8988T (cell line): ENCODE measurements around the gene LRP1B.

Experiments
- DNase-seq: peaks from one replicate; pipeline ENCODE4 v3.0.0; 2011

The LRP1B gene

GRCh38 chr2:141728886-141729285 is 401.9 kb downstream of the LRP1B start:
- DNase-seq, result no peak

DNA sequence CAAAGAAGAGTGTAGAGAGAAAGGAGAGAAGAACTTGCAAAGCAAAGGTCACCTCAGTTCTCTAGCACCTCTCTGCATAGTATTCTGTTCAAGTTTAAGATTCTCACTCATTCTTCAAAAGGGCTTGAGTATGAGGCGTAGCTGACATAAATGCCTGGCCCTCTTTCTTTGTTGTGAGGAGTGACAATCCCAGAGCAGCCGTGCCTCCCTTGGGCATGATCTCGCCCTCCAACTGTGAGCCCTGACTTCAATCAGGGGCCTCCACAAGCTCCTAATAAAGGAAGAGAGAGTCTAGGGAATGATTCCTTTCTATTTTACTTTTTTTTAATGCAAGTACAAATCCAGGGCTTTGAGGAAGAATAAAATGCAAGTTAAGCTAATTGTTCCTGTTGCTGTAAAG is 402.7 kb downstream of the LRP1B start:
- DNase-seq, result no peak

DNA sequence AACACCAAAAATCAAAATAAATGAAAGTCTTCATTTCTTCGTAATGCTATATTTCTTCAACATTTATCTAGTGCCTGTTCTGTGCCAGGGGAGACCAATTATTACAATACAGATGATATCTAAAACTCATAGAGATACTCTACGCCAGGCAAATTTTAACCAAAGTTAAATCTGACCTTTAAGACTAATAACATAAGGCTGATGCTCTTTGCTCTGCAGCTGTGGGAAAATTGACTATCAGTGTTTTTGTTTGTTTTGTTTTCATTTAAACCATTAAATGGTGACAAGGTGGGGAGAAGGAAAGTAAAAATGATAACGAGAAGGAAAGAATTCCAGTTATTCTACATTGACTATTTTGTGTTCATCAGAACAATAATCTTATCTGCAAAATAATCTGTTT is 406.4 kb downstream of the LRP1B start:
- DNase-seq, result no peak

- no peak for DNase-seq
These were observed 407.0 kb downstream of the LRP1B start for GRCh38 chr2:141723814-141724213.

- DNase-seq, result no peak
These were observed 410.3 kb downstream of the LRP1B start for GRCh38 chr2:141720476-141720875.

- DNase-seq, result no peak
These were observed 416.3 kb downstream of the LRP1B start for GRCh38 chr2:141714496-141714895.

GRCh38 chr2:141711627-141712026 is 419.2 kb downstream of the LRP1B start:
- DNase-seq, result no peak

GRCh38 chr2:141710589-141711239 is 420.1 kb downstream of the LRP1B start:
- no peak for DNase-seq

GRCh38 chr2:141709756-141710155 is 421.1 kb downstream of the LRP1B start:
- no peak for DNase-seq

GRCh38 chr2:141707486-141707885 is 423.3 kb downstream of the LRP1B start:
- DNase-seq, result no peak

- DNase-seq, result no peak
These were observed 426.3 kb downstream of the LRP1B start for GRCh38 chr2:141704541-141704940.

- no peak for DNase-seq
These were observed 427.3 kb downstream of the LRP1B start for GRCh38 chr2:141703501-141703900.

GRCh38 chr2:141701618-141702017 is 429.2 kb downstream of the LRP1B start:
- no peak for DNase-seq

DNA sequence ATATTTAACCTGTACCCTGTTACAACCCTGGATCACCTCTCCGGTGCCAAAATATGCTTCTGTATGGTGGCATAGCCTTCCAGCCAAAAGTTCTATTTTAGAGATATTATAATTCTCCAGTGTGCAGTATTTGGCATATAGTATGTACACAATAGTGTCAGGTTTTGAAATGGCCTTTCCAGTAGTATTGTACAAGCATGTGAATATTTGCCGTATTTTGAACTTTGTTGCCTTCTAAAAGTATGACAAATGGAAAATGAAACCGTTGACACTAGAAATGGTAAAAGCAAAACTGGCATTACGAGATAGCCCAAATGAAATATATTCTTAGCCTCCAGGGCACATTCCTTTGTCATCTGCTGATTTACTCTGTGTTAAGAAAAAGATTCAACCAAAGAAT is 431.2 kb downstream of the LRP1B start:
- no peak for DNase-seq

DNA sequence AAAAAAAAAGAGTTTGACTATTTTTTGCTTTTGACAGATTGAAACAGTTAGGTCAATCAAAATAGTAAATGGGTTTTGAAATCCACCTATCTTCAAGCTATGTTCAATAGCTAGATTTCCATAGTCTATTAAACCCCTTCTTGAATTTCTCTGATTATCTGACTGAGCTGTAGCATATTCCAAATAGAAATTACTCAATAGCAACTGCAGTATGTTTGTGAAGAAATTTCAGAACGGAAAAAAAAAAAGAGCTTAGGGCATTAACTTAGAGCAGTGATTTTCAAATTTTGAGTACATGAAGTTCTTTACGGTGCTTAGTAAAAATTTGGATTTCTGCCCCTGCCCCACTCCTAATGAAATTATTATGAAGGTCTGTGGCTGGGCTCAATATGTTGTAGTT is 432.3 kb downstream of the LRP1B start:
- no peak for DNase-seq

- no peak for DNase-seq
These were observed 433.8 kb downstream of the LRP1B start for GRCh38 chr2:141697035-141697434.

- no peak for DNase-seq
These were observed 436.6 kb downstream of the LRP1B start for GRCh38 chr2:141694180-141694579.

- no peak for DNase-seq
These were observed 438.0 kb downstream of the LRP1B start for GRCh38 chr2:141692829-141693228.

- no peak for DNase-seq
These were observed 454.7 kb downstream of the LRP1B start for GRCh38 chr2:141676139-141676538.

DNA sequence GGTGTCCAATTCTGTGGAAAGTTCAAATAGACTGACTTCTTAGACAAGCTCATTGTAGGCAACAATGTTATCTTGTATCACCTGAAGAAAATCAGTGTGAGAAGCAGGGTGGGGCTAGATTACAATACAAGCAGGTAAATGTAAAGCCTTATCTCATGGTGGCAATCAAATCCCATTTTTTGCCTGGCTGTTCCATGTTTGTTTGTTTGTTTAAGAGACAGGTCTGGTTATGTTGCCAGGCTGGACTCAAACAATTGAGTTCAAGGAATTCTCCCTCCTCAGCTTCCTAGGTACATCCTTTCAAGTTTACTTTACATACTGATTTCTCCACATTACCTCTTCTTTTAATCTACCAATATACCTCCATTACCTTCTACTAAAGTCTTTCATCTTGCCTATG is 464.6 kb downstream of the LRP1B start:
- DNase-seq, result no peak

DNA sequence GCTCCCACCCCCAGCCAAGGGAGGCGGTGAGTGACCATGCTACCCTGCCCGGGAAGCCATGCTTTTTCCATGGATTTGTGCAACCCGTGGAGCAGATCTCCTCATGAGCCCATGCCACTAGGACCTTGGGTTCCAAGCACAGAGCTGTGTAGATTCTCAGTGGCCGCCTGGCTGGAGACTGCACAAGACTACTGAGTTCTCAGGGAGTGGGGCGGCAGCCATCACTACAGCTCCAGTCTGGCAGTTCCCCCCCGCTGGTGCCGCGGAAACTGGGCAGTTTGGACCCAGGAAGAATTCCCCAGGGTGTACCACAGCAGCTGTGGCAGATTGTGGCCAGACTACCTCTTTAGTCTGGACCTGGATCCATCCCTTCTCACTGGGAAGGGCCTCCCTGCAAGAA is 470.6 kb downstream of the LRP1B start:
- no peak for DNase-seq

DNA sequence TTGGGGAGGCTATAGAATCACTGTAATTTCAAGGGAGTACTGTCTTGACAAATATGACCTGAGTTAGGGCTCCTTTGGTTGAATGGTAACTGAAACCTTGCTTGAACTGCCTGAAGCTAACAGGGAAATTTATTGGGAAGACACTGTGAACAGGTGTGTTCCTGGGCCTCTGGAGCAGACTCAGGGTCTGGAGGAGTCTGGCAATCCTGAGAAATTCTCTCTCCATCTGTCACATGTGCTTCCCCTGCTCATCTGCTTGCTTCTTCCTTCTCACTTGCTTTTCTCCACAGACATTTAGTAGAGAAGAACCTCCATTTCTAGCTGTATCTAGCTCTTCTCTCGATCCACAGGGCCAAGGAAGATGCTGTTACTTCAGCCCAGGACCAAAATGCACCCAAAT is 476.5 kb downstream of the LRP1B start:
- no peak for DNase-seq

- DNase-seq, result no peak
These were observed 477.6 kb downstream of the LRP1B start for GRCh38 chr2:141653184-141653583.

GRCh38 chr2:141652308-141652707 is 478.5 kb downstream of the LRP1B start:
- DNase-seq, result no peak

GRCh38 chr2:141647353-141647752 is 483.5 kb downstream of the LRP1B start:
- DNase-seq, result no peak

DNA sequence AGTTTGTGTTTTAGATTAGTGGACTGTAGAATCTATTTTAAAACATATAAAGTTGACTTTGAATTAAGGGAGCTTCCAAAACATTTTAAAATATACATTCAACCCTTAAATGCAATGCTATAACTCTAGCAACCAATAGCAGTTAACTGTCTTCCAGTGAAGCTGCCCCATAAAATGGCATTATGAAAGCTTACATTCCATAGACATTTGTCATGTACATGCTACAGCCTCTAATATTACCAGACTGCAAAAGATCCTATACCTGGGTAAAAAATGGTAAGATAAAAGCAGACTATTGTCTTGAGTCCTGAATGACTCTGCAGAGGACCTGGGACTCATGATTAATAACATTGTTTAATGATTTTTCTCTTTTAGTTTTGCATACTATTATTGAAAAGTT is 489.4 kb downstream of the LRP1B start:
- DNase-seq, result no peak
